NB4 (cell line): Measurements from ENCODE around the gene COG7.

ENCODE experiments used
- MYC ChIP-seq: IDR thresholded peaks from 2 replicates; pipeline ENCODE4 v1.6.1; 2011; ENCODE audit warnings: low read depth, low read length
- POLR2A ChIP-seq: IDR thresholded peaks from 2 replicates; pipeline ENCODE4 v1.6.1; 2011; ENCODE audit warnings: mild to moderate bottlenecking; ENCODE audit not compliant: insufficient read length; ENCODE audit errors: extremely low read depth
- TF ChIP-seq, protein P1 (sequence below): IDR thresholded peaks from one replicate; pipeline ENCODE4 v1.5.1; 2012; ENCODE audit warnings: low read depth, low read length

DNA sequence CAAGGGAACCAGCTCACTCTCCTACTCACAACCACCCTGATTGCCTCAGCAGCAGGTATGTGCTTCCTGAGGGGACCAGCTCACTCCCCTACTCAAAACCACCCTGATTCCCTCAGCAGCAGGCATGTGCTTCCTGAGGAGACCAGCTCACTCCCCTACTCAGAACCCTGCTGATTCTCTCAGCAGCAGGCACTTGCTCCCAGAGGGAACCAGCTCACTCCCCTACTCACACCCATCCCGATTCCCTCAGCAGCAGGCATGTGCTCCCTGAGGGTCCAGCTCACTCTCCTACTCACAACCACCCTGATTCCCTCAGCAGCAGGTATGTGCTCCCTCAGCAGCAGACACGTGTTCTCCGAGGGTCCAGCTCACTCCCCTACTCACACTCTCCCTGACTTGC, 26.1 kb upstream of the COG7 start:
- TF ChIP-seq POLR2A (no peak), MYC (no peak)
- TF ChIP-seq, protein P1, sequence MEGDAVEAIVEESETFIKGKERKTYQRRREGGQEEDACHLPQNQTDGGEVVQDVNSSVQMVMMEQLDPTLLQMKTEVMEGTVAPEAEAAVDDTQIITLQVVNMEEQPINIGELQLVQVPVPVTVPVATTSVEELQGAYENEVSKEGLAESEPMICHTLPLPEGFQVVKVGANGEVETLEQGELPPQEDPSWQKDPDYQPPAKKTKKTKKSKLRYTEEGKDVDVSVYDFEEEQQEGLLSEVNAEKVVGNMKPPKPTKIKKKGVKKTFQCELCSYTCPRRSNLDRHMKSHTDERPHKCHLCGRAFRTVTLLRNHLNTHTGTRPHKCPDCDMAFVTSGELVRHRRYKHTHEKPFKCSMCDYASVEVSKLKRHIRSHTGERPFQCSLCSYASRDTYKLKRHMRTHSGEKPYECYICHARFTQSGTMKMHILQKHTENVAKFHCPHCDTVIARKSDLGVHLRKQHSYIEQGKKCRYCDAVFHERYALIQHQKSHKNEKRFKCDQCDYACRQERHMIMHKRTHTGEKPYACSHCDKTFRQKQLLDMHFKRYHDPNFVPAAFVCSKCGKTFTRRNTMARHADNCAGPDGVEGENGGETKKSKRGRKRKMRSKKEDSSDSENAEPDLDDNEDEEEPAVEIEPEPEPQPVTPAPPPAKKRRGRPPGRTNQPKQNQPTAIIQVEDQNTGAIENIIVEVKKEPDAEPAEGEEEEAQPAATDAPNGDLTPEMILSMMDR, result no peak
